H1 (cell line): ENCODE results near the gene NFKBIL1. TPM values are rescaled to one million over a fixed set of nuclear protein-coding genes. Genes with fewer than 3 reads are reported as not detected.

Source experiments
- CTCF ChIA-PET: fragments of 300-600 bp; sonication (Branson Sonifier 250); formaldehyde crosslinking; loops from one replicate; lab custom pipeline; 2021; ENCODE audit not compliant: partially characterized antibody; lab: Charles Lee
- POLR2A ChIA-PET: fragments of 300-600 bp; sonication (Branson Sonifier 250); formaldehyde crosslinking; loops from one replicate; lab custom pipeline; 2021; ENCODE audit warnings: inconsistent platforms; ENCODE audit not compliant: partially characterized antibody; lab: Charles Lee
- DNase-seq, 2 experiments: peaks; one replicate each; pipeline versions ENCODE4 v3.0.0 to v3.0.0-alpha.2; 2010 to 2022; ENCODE audit warnings: low spot score in 2 of 2, low read depth in 1 of 2, mixed read lengths in 1 of 2
- FAIRE-seq: peaks from 2 replicates; lab custom pipeline; 2011; peaks lifted over from hg19 to GRCh38; lab: Jason Lieb, UNC
- H2AFZ ChIP-seq: 2 replicates; pipeline ENCODE4 v1.8.1; 2012; ENCODE audit warnings: low read length, inconsistent platforms
- H2AK5ac ChIP-seq: 2 replicates; pipeline ENCODE4 v1.6.1; 2013; ENCODE audit warnings: low read depth, low read length
- H2BK120ac ChIP-seq: replicated peaks from 2 replicates; pipeline ENCODE3; 2013; ENCODE audit warnings: low read depth, low read length, inconsistent platforms
- H2BK12ac ChIP-seq: 2 replicates; pipeline ENCODE4 v1.6.1; 2013; ENCODE audit warnings: low read depth, low read length
- H2BK15ac ChIP-seq: 2 replicates; pipeline ENCODE4 v1.6.1; 2013; ENCODE audit warnings: low read length
- H2BK20ac ChIP-seq: 2 replicates; pipeline ENCODE4 v1.6.1; 2013; ENCODE audit warnings: low read length
- H2BK5ac ChIP-seq: 2 replicates; pipeline ENCODE4 v1.6.1; 2013; ENCODE audit warnings: low read depth, low read length
- H3K14ac ChIP-seq: 2 replicates; pipeline ENCODE4 v1.6.1; 2013; ENCODE audit warnings: inconsistent platforms; ENCODE audit not compliant: insufficient read length
- H3K18ac ChIP-seq: 2 replicates; pipeline ENCODE4 v1.6.1; 2013; ENCODE audit warnings: low read length; ENCODE audit errors: extremely low read depth
- H3K23ac ChIP-seq: 2 replicates; pipeline ENCODE4 v1.6.1; 2013; ENCODE audit warnings: inconsistent platforms; ENCODE audit not compliant: insufficient read length
- H3K23me2 ChIP-seq: 2 replicates; pipeline ENCODE4 v1.6.1; 2013; ENCODE audit warnings: low read depth, low read length
- H3K27ac ChIP-seq: 2 replicates; pipeline ENCODE4 v1.6.1; 2011; ENCODE audit warnings: low read depth, low read length, inconsistent platforms
- H3K27me3 ChIP-seq, 4 experiments: replicated peaks in 1 of 4; 1 replicate in 1 of 4; 2 replicates in 3 of 4; pipeline versions ENCODE4 v1.6.1 to v1.8.1; 2011 to 2013; ENCODE audit warnings: low read length in 3 of 4, mild to moderate bottlenecking in 3 of 4, inconsistent platforms in 2 of 4, mixed read lengths in 2 of 4, moderate library complexity in 1 of 4; ENCODE audit not compliant: control insufficient read depth in 3 of 4, insufficient read depth in 3 of 4; ENCODE audit errors: extremely low read depth in 1 of 4
- H3K36me3 ChIP-seq, 4 experiments: 2 replicates each; pipeline versions ENCODE4 v1.6.1 to v1.8.1; 2011 to 2013; ENCODE audit warnings: mild to moderate bottlenecking in 4 of 4, low read length in 3 of 4, moderate library complexity in 2 of 4, control low read depth in 1 of 4, inconsistent platforms in 1 of 4; ENCODE audit not compliant: insufficient read depth in 4 of 4, control insufficient read depth in 2 of 4
- H3K4ac ChIP-seq: replicated peaks from 2 replicates; pipeline ENCODE3; 2013; ENCODE audit warnings: low read length, low read depth, mixed read lengths, inconsistent platforms; ENCODE audit not compliant: insufficient read length
- H3K4me1 ChIP-seq, 4 experiments: replicated peaks in 1 of 4; 1 replicate in 1 of 4; 2 replicates in 3 of 4; pipeline versions ENCODE4 v1.6.1 to v1.8.1; 2011 to 2013; ENCODE audit warnings: low read length in 3 of 4, inconsistent platforms in 2 of 4, mixed read lengths in 1 of 4; ENCODE audit not compliant: insufficient read depth in 4 of 4, control insufficient read depth in 3 of 4
- H3K4me2 ChIP-seq, 2 experiments: 2 replicates each; pipeline versions ENCODE4 v1.6.1 to v1.8.1; 2011 to 2013; ENCODE audit warnings: low read depth in 2 of 2, low read length in 2 of 2, control low read depth in 1 of 2, inconsistent platforms in 1 of 2, mild to moderate bottlenecking in 1 of 2; ENCODE audit not compliant: insufficient read depth in 1 of 2
- H3K4me3 ChIP-seq, 4 experiments: fragments of 200-600, 300-600 bp in 1 of 4; sonication (generic), shearing (Covaris generic), sonication (Bioruptor Twin) in 1 of 4; 2 replicates each; pipeline versions ENCODE4 v1.5.1 to v1.8.1; 2011 to 2016; ENCODE audit warnings: low read length in 4 of 4, low read depth in 3 of 4, control low read depth in 2 of 4, inconsistent platforms in 2 of 4, mild to moderate bottlenecking in 2 of 4, mixed read lengths in 1 of 4, moderate library complexity in 1 of 4; ENCODE audit not compliant: insufficient read depth in 2 of 4; ENCODE audit errors: extremely low read depth in 1 of 4
- H3K56ac ChIP-seq: replicated peaks from 2 replicates; pipeline ENCODE3; 2013; ENCODE audit warnings: low read depth, mild to moderate bottlenecking, mixed read lengths, low read length, inconsistent platforms; ENCODE audit not compliant: insufficient read length
- H3K79me1 ChIP-seq: 2 replicates; pipeline ENCODE4 v1.6.1; 2013; ENCODE audit warnings: low read depth, low read length, control low read depth
- H3K79me2 ChIP-seq, 2 experiments: 2 replicates each; pipeline versions ENCODE4 v1.6.1 to v1.8.1; 2012 to 2013; ENCODE audit warnings: low read length in 2 of 2, mild to moderate bottlenecking in 2 of 2, inconsistent platforms in 1 of 2; ENCODE audit not compliant: insufficient read depth in 2 of 2, control insufficient read depth in 1 of 2
- H3K9ac ChIP-seq, 4 experiments: replicated peaks in 1 of 4; 1 replicate in 1 of 4; 2 replicates in 3 of 4; pipeline versions ENCODE4 v1.6.1 to v1.8.1; 2011 to 2013; ENCODE audit warnings: low read depth in 3 of 4, low read length in 3 of 4, control low read depth in 2 of 4, mild to moderate bottlenecking in 2 of 4, moderate library complexity in 2 of 4, inconsistent platforms in 1 of 4; ENCODE audit errors: extremely low read depth in 1 of 4
- H3K9me3 ChIP-seq, 2 experiments: 2 replicates each; pipeline versions ENCODE4 v1.6.1 to v1.8.1; 2012 to 2013; ENCODE audit warnings: mild to moderate bottlenecking in 2 of 2, moderate library complexity in 2 of 2, control low read depth in 1 of 2, inconsistent platforms in 1 of 2, low read depth in 1 of 2, low read length in 1 of 2, mixed read lengths in 1 of 2; ENCODE audit not compliant: insufficient read depth in 2 of 2
- H4K20me1 ChIP-seq, 2 experiments: replicated peaks in 1 of 2; 2 replicates each; pipeline versions ENCODE3 to v1.8.1; 2011 to 2013; ENCODE audit warnings: inconsistent platforms in 2 of 2, low read length in 2 of 2, mild to moderate bottlenecking in 1 of 2; ENCODE audit not compliant: insufficient read depth in 2 of 2, control insufficient read depth in 1 of 2
- H4K5ac ChIP-seq: 2 replicates; pipeline ENCODE4 v1.6.1; 2013; ENCODE audit warnings: low read length, low read depth, mixed read lengths, inconsistent platforms; ENCODE audit not compliant: insufficient read length
- H4K8ac ChIP-seq: 2 replicates; pipeline ENCODE4 v1.8.0; 2013; ENCODE audit warnings: mild to moderate bottlenecking, moderate library complexity, low read length, inconsistent platforms; ENCODE audit not compliant: insufficient read depth; ENCODE audit errors: extremely low read depth
- H4K91ac ChIP-seq: replicated peaks from 2 replicates; pipeline ENCODE3; 2013; ENCODE audit warnings: low read length, mixed read lengths, inconsistent platforms; ENCODE audit not compliant: insufficient read length
- CEBPB ChIP-seq: IDR thresholded peaks from 2 replicates; pipeline ENCODE4 v1.6.1; 2012; ENCODE audit warnings: low read depth, low read length
- CREB1 ChIP-seq: IDR thresholded peaks from 2 replicates; pipeline ENCODE4 v1.6.1; 2012; ENCODE audit warnings: inconsistent platforms
- CTBP2 ChIP-seq: IDR thresholded peaks from 2 replicates; pipeline ENCODE4 v1.7.0; 2011; ENCODE audit warnings: borderline replicate concordance, mild to moderate bottlenecking, moderate library complexity, mixed read lengths, low read length; ENCODE audit not compliant: insufficient read depth, insufficient read length
- GTF2F1 ChIP-seq: IDR thresholded peaks from 2 replicates; pipeline ENCODE4 v1.6.1; 2012; ENCODE audit warnings: low read depth, low read length, improper control_type of control experiment, borderline replicate concordance
- JUND ChIP-seq: IDR thresholded peaks from 2 replicates; pipeline ENCODE4 v1.6.1; 2011; ENCODE audit warnings: mild to moderate bottlenecking, improper control_type of control experiment, low read length
- PHF8 ChIP-seq: fragments of 200-600 bp; sonication (generic); conservative IDR thresholded peaks from 2 replicates; pipeline ENCODE4 v1.7.1; 2012; ENCODE audit warnings: low read depth, mild to moderate bottlenecking, inconsistent platforms, low read length, moderate library complexity
- SP1 ChIP-seq: IDR thresholded peaks from 2 replicates; pipeline ENCODE4 v1.6.1; 2011; ENCODE audit warnings: low read depth, low read length
- SP2 ChIP-seq: IDR thresholded peaks from 2 replicates; pipeline ENCODE4 v1.6.1; 2012; ENCODE audit warnings: mild to moderate bottlenecking, low read length, inconsistent platforms
- TAF7 ChIP-seq: optimal IDR thresholded peaks from 2 replicates; pipeline ENCODE3; 2011; ENCODE audit warnings: low read depth, mild to moderate bottlenecking, inconsistent platforms, low read length, moderate library complexity, borderline replicate concordance
- YY1 ChIP-seq: IDR thresholded peaks from 2 replicates; pipeline ENCODE4 v1.6.1; 2011; ENCODE audit warnings: low read depth, mild to moderate bottlenecking, low read length
- WGBS, 2 experiments: shearing (Covaris generic) in 1 of 2; methylation state at CpG; one replicate each; pipeline versions ENCODE4 v1.1.6 to v1.1.7; 2013 to 2015; ENCODE audit warnings: low lambda C conversion rate in 2 of 2, mixed read lengths in 2 of 2, inconsistent platforms in 1 of 2, low coverage in 1 of 2, missing lambda C conversion rate in 1 of 2; ENCODE audit not compliant: insufficient replicate concordance in 2 of 2, insufficient coverage in 1 of 2, insufficient read length in 1 of 2; ENCODE audit errors: extremely low coverage in 1 of 2, missing lambda C conversion rate in 1 of 2; 5-methylcytosine and 5-hydroxymethylcytosine counted together
- polyA plus RNA-seq, 7 experiments: library from polyadenylated mRNA; depleted of rRNA in 3 of 7; stranded (reverse) in 5 of 7; unstranded in 2 of 7; fragments of >200 nt in 5 of 7; fragments of 200-250 nt in 2 of 7; gene quantifications; 1 replicate in 5 of 7; 2 replicates in 1 of 7; 4 replicates in 1 of 7; pipeline versions ENCODE4 v1.2.1 to v1.2.3, GENCODE V29; 2011 to 2013; ENCODE audit warnings: missing spikeins in 2 of 7, mixed read lengths in 2 of 7
- total RNA-seq: library from RNA; stranded (reverse); fragmentation: NEBNext Ultra II Directional; extraction: Animal tissue kit (Norgen Biotek cat#: 25700); gene quantifications from 2 replicates; pipeline ENCODE4 v1.2.1, GENCODE V29; 2021

Gene NFKBIL1
- total and polyA plus RNA-seq, 2 of the 8 experiments (the other 6 are each of a cell fraction or from before 2014, with no cell fraction given), result 7.5 to 11.2 TPM

DNA sequence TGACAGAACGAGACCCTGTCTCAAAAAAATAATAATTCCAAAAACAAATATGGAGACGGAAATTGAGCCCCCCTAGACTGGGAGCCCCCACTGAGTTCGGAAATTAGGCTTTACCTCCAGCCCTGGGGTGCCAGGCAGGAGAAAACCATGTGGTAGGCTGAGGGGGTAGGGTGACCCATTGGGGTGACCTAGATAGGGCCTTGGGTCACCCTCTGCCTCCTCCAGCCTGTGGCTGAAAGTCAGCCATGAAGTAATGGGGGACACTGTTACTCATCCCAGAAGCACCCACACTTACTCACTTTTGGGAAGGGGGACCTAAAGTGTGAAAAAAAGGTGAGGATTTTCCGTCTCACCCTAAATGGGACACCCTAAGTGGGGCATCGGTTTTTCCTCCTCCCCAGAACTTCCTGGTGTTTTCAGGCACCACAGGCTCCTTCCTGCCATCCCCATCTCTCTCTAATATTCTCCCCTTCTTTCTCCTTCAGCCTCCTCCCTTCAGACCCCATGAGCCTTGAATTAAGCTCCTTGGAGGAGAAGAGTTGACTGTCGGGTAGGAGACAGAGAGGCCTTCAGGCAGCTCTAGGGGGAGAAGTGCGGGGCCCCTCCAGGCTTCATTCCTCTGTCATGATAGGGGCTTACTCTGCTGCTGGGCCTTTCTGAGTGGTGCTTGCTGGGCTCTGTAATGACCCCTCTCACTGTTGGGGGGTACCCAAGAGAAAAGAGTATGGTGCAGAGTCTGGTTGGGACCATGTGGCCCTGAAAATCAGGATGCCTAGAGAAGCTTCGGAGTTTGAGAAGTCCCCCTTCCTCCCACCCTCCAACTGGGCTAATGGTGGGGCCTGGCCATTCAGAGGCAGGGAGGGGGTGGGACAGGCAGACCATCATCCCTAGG is 32.4 kb downstream of the NFKBIL1 start:
- Histone ChIP-seq H3K4me2 (peak overlapping the region; percentile 62 to 84), H2AFZ (no peak overlapping the region), H3K79me2 (no peaks in the 10 kb centered on the region), H4K91ac (no peak overlapping the region), H3K23me2 (peaks cover 9% of the 10 kb centered on the region; the same call in 1 of the 2 replicates), H3K9me3 (no peaks in the 10 kb centered on the region), H3K27me3 (peaks cover 0 to 8% (median 7%) of the 10 kb centered on the region in 4 experiments; a peak in 5 of 7 replicates), H3K23ac (no peak overlapping the region), H2BK5ac (no peak overlapping the region), H3K4me1 (peaks cover 0 to 6% (median 6%) of the 10 kb centered on the region in 4 experiments; a peak in 6 of 7 replicates), H3K36me3 (no peaks in the 10 kb centered on the region), H2BK20ac (no peak overlapping the region), H4K5ac (no peak overlapping the region), H2AK5ac (no peak overlapping the region), H3K27ac (no peak overlapping the region), H2BK120ac (no peak overlapping the region), H3K4me3 (peak overlapping the region in 2 of 4 experiments; percentile 54 to 82; a peak in 3 of 8 replicates), H4K20me1 (no peaks in the 10 kb centered on the region), H2BK15ac (peak overlapping the region; percentile 31; the same call in 1 of the 2 replicates), H2BK12ac (peak overlapping the region; percentile 75; the same call in 1 of the 2 replicates), H3K9ac (no peak overlapping the region), H3K56ac (no peak overlapping the region), H3K4ac (no peak overlapping the region), H3K79me1 (no peaks in the 10 kb centered on the region), H4K8ac (no peak overlapping the region), H3K14ac (no peak overlapping the region), H3K18ac (no peak overlapping the region)
- CTCF ChIA-PET, result interaction anchor here (0.6 to 19.2 kb wide), 16 partner anchors 11 to 280 kb away, joined by 3 to 640 read pairs (median 6); partner anchors contain the start of genes ATP6V1G2, DDX39B, LST1 and LTB
- DNase-seq, result no peak
- no peak for FAIRE-seq
- 86% methylated on average over 8 of the region's 8 CpGs; no CpG with 5 or more reads in 1 of the 2 experiments for WGBS, 2 experiments
- POLR2A ChIA-PET, result interaction anchor here (0.7 to 12.2 kb wide), 15 partner anchors 9 to 138 kb away, joined by 3 to 110 read pairs (median 5); partner anchors contain the start of genes ATP6V1G2, C6orf47, DDX39B and NFKBIL1
- TF ChIP-seq CREB1 (no peak), TAF7 (no peak), JUND (no peak), SP2 (no peak), CEBPB (no peak), PHF8 (no peak), SP1 (no peak), YY1 (no peak), CTBP2 (no peak), GTF2F1 (no peak)
